ENCODE measurements around the gene TTLL7. TPM values are rescaled to one million over a fixed set of nuclear protein-coding genes. Genes with fewer than 3 reads are reported as not detected.

TTLL7 gene
- total RNA-seq, 1 experiment from 2014 or later = 7.9 TPM

DNA sequence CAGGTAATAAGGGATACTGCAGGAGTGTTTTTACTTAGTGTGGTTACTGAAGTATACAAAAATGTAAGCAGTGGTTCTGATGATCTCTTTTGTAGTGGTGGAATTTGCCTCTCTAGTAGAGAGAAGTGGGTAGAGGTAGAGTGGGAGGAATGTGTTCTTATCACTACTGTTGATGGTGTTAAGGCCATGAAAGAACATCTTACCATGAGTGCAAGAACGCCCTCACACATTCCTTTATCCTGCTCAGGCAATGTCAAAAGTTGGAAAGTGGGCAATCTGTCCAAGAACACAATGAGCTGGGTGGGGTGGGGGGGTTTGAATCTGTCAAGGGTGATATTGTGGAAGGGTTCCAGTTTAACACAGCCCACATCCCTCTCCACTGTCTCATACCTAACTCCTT, 78.6 kb downstream of the TTLL7 start:
- ChIA-PET CTCF (no interaction called here), POLR2A (no interaction called here)
- peaks cover 10% of the 10 kb centered on the region for H3K4me1 Mint-ChIP-seq
- DNase-seq (ENCODE audit: low spot score) (no peak), ATAC-seq (no peak)
- H3K27me3 Mint-ChIP-seq (ENCODE audit: low read depth) = no peaks in the 10 kb centered on the region
- H3K36me3 Mint-ChIP-seq = peaks cover 4% of the 10 kb centered on the region; the same call in 1 of the 2 replicates
- H3K9me3 Mint-ChIP-seq = no peaks in the 10 kb centered on the region
- no peak for TF ChIP-seq PREB (CRISPR knock-in tag; IDR thresholded peaks at IDR 0.05; ENCODE audit: borderline replicate concordance)
- TF ChIP-seq ZNF138 (CRISPR knock-in tag; conservative IDR thresholded peaks at IDR 0.05) = no peak
- TF ChIP-seq, protein P1, sequence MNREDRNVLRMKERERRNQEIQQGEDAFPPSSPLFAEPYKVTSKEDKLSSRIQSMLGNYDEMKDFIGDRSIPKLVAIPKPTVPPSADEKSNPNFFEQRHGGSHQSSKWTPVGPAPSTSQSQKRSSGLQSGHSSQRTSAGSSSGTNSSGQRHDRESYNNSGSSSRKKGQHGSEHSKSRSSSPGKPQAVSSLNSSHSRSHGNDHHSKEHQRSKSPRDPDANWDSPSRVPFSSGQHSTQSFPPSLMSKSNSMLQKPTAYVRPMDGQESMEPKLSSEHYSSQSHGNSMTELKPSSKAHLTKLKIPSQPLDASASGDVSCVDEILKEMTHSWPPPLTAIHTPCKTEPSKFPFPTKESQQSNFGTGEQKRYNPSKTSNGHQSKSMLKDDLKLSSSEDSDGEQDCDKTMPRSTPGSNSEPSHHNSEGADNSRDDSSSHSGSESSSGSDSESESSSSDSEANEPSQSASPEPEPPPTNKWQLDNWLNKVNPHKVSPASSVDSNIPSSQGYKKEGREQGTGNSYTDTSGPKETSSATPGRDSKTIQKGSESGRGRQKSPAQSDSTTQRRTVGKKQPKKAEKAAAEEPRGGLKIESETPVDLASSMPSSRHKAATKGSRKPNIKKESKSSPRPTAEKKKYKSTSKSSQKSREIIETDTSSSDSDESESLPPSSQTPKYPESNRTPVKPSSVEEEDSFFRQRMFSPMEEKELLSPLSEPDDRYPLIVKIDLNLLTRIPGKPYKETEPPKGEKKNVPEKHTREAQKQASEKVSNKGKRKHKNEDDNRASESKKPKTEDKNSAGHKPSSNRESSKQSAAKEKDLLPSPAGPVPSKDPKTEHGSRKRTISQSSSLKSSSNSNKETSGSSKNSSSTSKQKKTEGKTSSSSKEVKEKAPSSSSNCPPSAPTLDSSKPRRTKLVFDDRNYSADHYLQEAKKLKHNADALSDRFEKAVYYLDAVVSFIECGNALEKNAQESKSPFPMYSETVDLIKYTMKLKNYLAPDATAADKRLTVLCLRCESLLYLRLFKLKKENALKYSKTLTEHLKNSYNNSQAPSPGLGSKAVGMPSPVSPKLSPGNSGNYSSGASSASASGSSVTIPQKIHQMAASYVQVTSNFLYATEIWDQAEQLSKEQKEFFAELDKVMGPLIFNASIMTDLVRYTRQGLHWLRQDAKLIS (CRISPR knock-in tag; IDR thresholded peaks at IDR 0.05; ENCODE audit: borderline replicate concordance) = no peak
- TF ChIP-seq ZNF423 (CRISPR knock-in tag; IDR thresholded peaks at IDR 0.05) = no peak
- TF ChIP-seq ZNF416 (CRISPR knock-in tag; IDR thresholded peaks at IDR 0.05) = no peak
- TF ChIP-seq FOXK1 (CRISPR knock-in tag; IDR thresholded peaks at IDR 0.05) = no peak
- no peak overlapping the region for H3K4me3 Mint-ChIP-seq
- H3K27ac Mint-ChIP-seq = no peak overlapping the region

- ATAC-seq (no peak), DNase-seq (ENCODE audit: low spot score) (no peak)
- H3K27ac Mint-ChIP-seq = no peak overlapping the region
- peaks cover 4% of the 10 kb centered on the region for H3K36me3 Mint-ChIP-seq
- CTCF ChIA-PET = no interaction called here
- peaks cover 2% of the 10 kb centered on the region for H3K9me3 Mint-ChIP-seq
- H3K4me1 Mint-ChIP-seq = peaks cover 10% of the 10 kb centered on the region
- no peaks in the 10 kb centered on the region for H3K27me3 Mint-ChIP-seq (ENCODE audit: low read depth)
- POLR2A ChIA-PET = no interaction called here
- H3K4me3 Mint-ChIP-seq = no peak overlapping the region
- TF ChIP-seq NR2C2 (CRISPR knock-in tag; IDR thresholded peaks at IDR 0.05) (no peak), CREM (CRISPR knock-in tag; IDR thresholded peaks at IDR 0.05) (no peak), E2F1 (CRISPR knock-in tag; IDR thresholded peaks at IDR 0.05) (no peak), NFYB (CRISPR knock-in tag; conservative IDR thresholded peaks at IDR 0.05; ENCODE audit: low read depth) (no peak), JAZF1 (CRISPR knock-in tag; IDR thresholded peaks at IDR 0.05) (no peak), FOXJ3 (CRISPR knock-in tag; IDR thresholded peaks at IDR 0.05; ENCODE audit: borderline replicate concordance) (no peak), OVOL2 (CRISPR knock-in tag; IDR thresholded peaks at IDR 0.05; ENCODE audit: borderline replicate concordance) (no peak), ZNF423 (CRISPR knock-in tag; IDR thresholded peaks at IDR 0.05) (no peak), CDX4 (CRISPR knock-in tag; IDR thresholded peaks at IDR 0.05; ENCODE audit: borderline replicate concordance) (no peak), E2F5 (CRISPR knock-in tag; IDR thresholded peaks at IDR 0.05) (no peak), ZNF121 (CRISPR knock-in tag; IDR thresholded peaks at IDR 0.05) (no peak)
- TF ChIP-seq, protein P2, sequence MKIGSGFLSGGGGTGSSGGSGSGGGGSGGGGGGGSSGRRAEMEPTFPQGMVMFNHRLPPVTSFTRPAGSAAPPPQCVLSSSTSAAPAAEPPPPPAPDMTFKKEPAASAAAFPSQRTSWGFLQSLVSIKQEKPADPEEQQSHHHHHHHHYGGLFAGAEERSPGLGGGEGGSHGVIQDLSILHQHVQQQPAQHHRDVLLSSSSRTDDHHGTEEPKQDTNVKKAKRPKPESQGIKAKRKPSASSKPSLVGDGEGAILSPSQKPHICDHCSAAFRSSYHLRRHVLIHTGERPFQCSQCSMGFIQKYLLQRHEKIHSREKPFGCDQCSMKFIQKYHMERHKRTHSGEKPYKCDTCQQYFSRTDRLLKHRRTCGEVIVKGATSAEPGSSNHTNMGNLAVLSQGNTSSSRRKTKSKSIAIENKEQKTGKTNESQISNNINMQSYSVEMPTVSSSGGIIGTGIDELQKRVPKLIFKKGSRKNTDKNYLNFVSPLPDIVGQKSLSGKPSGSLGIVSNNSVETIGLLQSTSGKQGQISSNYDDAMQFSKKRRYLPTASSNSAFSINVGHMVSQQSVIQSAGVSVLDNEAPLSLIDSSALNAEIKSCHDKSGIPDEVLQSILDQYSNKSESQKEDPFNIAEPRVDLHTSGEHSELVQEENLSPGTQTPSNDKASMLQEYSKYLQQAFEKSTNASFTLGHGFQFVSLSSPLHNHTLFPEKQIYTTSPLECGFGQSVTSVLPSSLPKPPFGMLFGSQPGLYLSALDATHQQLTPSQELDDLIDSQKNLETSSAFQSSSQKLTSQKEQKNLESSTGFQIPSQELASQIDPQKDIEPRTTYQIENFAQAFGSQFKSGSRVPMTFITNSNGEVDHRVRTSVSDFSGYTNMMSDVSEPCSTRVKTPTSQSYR (CRISPR knock-in tag; IDR thresholded peaks at IDR 0.05) = no peak
- TF ChIP-seq, protein P3, sequence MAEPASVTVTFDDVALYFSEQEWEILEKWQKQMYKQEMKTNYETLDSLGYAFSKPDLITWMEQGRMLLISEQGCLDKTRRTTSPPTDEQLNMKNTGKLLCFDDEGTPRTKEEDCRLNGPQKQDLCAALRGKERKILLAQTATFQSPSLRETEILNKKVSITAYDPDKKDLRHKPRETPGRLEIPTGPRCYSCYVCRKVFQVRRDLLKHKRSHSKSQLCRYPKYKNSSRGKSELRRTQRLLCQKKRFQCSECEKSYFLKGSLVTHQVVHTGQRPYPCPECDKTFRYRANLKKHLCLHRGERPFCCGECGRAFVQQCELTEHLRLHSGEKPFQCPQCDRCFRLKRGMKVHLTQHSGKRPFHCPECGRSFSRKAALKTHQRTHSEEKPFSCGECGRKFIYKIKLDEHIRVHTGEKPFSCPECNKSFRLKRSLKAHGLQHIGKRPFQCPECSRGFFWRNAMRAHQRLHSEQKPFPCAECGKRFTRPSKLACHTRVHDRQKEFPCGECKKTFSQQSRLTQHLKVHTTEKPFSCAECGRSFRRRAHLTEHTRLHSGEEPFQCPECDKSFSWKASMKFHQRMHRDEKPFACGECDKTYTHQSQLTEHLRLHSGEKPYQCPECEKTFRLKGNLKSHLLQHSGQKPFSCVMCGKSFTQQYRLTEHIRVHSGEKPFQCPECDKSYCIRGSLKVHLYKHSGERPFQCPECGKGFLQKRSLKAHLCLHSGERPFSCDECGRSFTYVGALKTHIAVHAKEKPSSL (CRISPR knock-in tag; conservative IDR thresholded peaks at IDR 0.05) = no peak
- TF ChIP-seq, protein P1 (CRISPR knock-in tag; IDR thresholded peaks at IDR 0.05; ENCODE audit: borderline replicate concordance) = no peak
These were observed 79.1 kb downstream of the TTLL7 start for GRCh38 chr1:83919872-83920271.

All from WTC11 (cell line).